CD14-positive monocyte (primary cell): ENCODE measurements around the gene WWOX. TPM values are rescaled to one million over a fixed set of nuclear protein-coding genes. Genes with fewer than 3 reads are reported as not detected.

ENCODE experiments used
- DNase-seq, 3 donors: peaks; one replicate each; pipeline ENCODE4 v3.0.0-alpha.2; 2011 to 2022
- H2AFZ ChIP-seq: 2 replicates; pipeline ENCODE4 v1.6.0; 2012; ENCODE audit warnings: mild to moderate bottlenecking, low read depth, low read length, inconsistent platforms; ENCODE audit not compliant: insufficient read depth, poor library complexity, severe bottlenecking
- H3K27ac ChIP-seq, 2 donors: 1 replicate in 1 of 2; 2 replicates in 1 of 2; pipeline ENCODE4 v1.5.1; 2012 to 2013; ENCODE audit warnings: low read length in 2 of 2, control low read depth in 1 of 2, inconsistent platforms in 1 of 2, low read depth in 1 of 2, mild to moderate bottlenecking in 1 of 2
- H3K27me3 ChIP-seq, 2 donors: one replicate each; pipeline versions ENCODE4 v1.6.0 to v1.6.1; 2011 to 2013; ENCODE audit warnings: low read length in 2 of 2; ENCODE audit not compliant: control insufficient read depth in 2 of 2, insufficient read depth in 2 of 2
- H3K36me3 ChIP-seq, 2 donors: replicated peaks in 1 of 2; 1 replicate in 1 of 2; 2 replicates in 1 of 2; pipeline versions ENCODE4 v1.5.1 to v1.6.1; 2012 to 2013; ENCODE audit warnings: low read length in 2 of 2, control low read depth in 1 of 2, inconsistent platforms in 1 of 2, mild to moderate bottlenecking in 1 of 2; ENCODE audit not compliant: insufficient read depth in 2 of 2, control insufficient read depth in 1 of 2
- H3K4me1 ChIP-seq, 2 donors: 1 replicate in 1 of 2; 2 replicates in 1 of 2; pipeline versions ENCODE4 v1.5.1 to v1.6.1; 2012 to 2013; ENCODE audit warnings: low read length in 2 of 2, control low read depth in 1 of 2, inconsistent platforms in 1 of 2, mild to moderate bottlenecking in 1 of 2, moderate library complexity in 1 of 2; ENCODE audit not compliant: insufficient read depth in 2 of 2, control insufficient read depth in 1 of 2
- H3K4me2 ChIP-seq: replicated peaks from 2 replicates; pipeline ENCODE3; 2012; ENCODE audit warnings: low read length, moderate library complexity, mild to moderate bottlenecking; ENCODE audit not compliant: poor library complexity, severe bottlenecking; ENCODE audit errors: extremely low read depth
- H3K4me3 ChIP-seq, 3 experiments: fragments of 200-600 bp in 1 of 3; sonication (generic) in 1 of 3; replicated peaks in 1 of 3; 1 replicate in 2 of 3; 2 replicates in 1 of 3; pipeline ENCODE4 v1.5.1; 2011 to 2013; ENCODE audit warnings: low read length in 3 of 3, mild to moderate bottlenecking in 3 of 3, control low read depth in 2 of 3, low read depth in 2 of 3, inconsistent platforms in 1 of 3, moderate library complexity in 1 of 3
- H3K79me2 ChIP-seq: 2 replicates; pipeline ENCODE4 v1.6.0; 2012; ENCODE audit warnings: mild to moderate bottlenecking, control low read depth, inconsistent platforms, low read length, moderate library complexity; ENCODE audit not compliant: insufficient read depth
- H3K9ac ChIP-seq: 2 replicates; pipeline ENCODE4 v1.6.0; 2017; ENCODE audit warnings: low read length, mild to moderate bottlenecking; ENCODE audit not compliant: insufficient read depth, poor library complexity, severe bottlenecking
- H3K9me3 ChIP-seq, 2 donors: replicated peaks in 1 of 2; 1 replicate in 1 of 2; 2 replicates in 1 of 2; pipeline versions ENCODE4 v1.5.1 to v1.6.1; 2012 to 2013; ENCODE audit warnings: low read length in 2 of 2, control low read depth in 1 of 2; ENCODE audit not compliant: control insufficient read depth in 1 of 2, insufficient read depth in 1 of 2
- H4K20me1 ChIP-seq: 2 replicates; pipeline ENCODE4 v1.6.0; 2012; ENCODE audit warnings: mild to moderate bottlenecking, low read length, control low read depth, moderate library complexity; ENCODE audit not compliant: insufficient read depth
- H3K27ac Mint-ChIP-seq, 7 donors: one replicate each; pipeline ENCODE4 v1.8.0; 2020; ENCODE audit warnings: mild to moderate bottlenecking in 7 of 7, mixed read lengths in 7 of 7, moderate library complexity in 6 of 7, inconsistent platforms in 2 of 7
- H3K27me3 Mint-ChIP-seq, 3 donors: one replicate each; pipeline ENCODE4 v1.8.0; 2021 to 2022; ENCODE audit warnings: low read depth in 3 of 3, mild to moderate bottlenecking in 3 of 3, mixed read lengths in 3 of 3, moderate library complexity in 3 of 3, inconsistent platforms in 1 of 3
- H3K36me3 Mint-ChIP-seq, 2 donors: one replicate each; pipeline ENCODE4 v1.8.0; 2020; ENCODE audit warnings: mixed read lengths in 2 of 2, inconsistent platforms in 1 of 2, mild to moderate bottlenecking in 1 of 2
- H3K4me1 Mint-ChIP-seq: one replicate; pipeline ENCODE4 v1.8.0; 2020; ENCODE audit warnings: mild to moderate bottlenecking, mixed read lengths
- H3K4me3 Mint-ChIP-seq, 2 donors: one replicate each; pipeline ENCODE4 v1.8.0; 2020; ENCODE audit warnings: mild to moderate bottlenecking in 2 of 2, mixed read lengths in 2 of 2, moderate library complexity in 1 of 2
- H3K9me3 Mint-ChIP-seq, 7 donors: one replicate each; pipeline ENCODE4 v1.8.0; 2020 to 2022; ENCODE audit warnings: mixed read lengths in 7 of 7, mild to moderate bottlenecking in 6 of 7, moderate library complexity in 6 of 7, inconsistent platforms in 2 of 7
- WGBS: methylation state at CpG from one replicate; pipeline ENCODE4 v1.1.5; 2013; ENCODE audit warnings: missing lambda C conversion rate; ENCODE audit not compliant: insufficient coverage; 5-methylcytosine and 5-hydroxymethylcytosine counted together
- intact Hi-C, 2 donors: fragments of 100-400 bp; cut with micrococcal nuclease; formaldehyde crosslinking; loops; one replicate each; pipeline versions ENCODE4 v1.15.0 to v1.15.1; 2023
- polyA plus RNA-seq, 3 donors: library from polyadenylated mRNA; depleted of rRNA in 1 of 3; unstranded in 2 of 3; stranded (reverse) in 1 of 3; fragments of 300-500 nt in 2 of 3; fragments of >200 nt in 1 of 3; fragmentation: Illumina TruSeq in 2 of 3; gene quantifications; 1 replicate in 2 of 3; 2 replicates in 1 of 3; pipeline ENCODE4 v1.2.3, GENCODE V29; 2012 to 2021
- TF ChIP-seq, protein P1 (sequence below): fragments of 200-600 bp; IDR thresholded peaks from one replicate; pipeline ENCODE4 v1.8.0; 2022; ENCODE audit warnings: antibody characterized with exemption, mild to moderate bottlenecking

The WWOX gene
- polyA plus RNA-seq, 3 donors, result 4.0 to 7.0 (median 6.3) TPM

DNA sequence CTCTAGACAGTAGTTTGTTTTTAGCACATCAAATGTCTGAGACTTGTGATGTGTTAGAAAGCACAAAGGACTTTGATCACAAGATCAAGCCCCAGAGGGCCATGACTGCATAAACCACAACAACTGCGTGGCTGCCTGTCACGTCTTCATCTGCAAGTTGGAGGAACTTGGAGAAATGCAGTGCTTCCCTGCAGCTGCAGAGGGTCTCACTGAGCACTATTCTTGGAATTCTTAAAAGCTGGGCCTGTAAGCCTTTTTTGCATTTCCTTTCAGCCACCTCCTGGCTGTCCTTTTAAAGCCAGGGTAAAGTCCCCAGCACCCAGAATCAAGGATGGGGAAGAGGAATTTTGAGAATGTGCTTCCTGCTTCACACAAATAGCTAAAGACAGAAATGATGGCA lies 1069.8 kb downstream of the WWOX start:
- TF ChIP-seq, protein P1, sequence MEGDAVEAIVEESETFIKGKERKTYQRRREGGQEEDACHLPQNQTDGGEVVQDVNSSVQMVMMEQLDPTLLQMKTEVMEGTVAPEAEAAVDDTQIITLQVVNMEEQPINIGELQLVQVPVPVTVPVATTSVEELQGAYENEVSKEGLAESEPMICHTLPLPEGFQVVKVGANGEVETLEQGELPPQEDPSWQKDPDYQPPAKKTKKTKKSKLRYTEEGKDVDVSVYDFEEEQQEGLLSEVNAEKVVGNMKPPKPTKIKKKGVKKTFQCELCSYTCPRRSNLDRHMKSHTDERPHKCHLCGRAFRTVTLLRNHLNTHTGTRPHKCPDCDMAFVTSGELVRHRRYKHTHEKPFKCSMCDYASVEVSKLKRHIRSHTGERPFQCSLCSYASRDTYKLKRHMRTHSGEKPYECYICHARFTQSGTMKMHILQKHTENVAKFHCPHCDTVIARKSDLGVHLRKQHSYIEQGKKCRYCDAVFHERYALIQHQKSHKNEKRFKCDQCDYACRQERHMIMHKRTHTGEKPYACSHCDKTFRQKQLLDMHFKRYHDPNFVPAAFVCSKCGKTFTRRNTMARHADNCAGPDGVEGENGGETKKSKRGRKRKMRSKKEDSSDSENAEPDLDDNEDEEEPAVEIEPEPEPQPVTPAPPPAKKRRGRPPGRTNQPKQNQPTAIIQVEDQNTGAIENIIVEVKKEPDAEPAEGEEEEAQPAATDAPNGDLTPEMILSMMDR, result peak; percentile 9
- no peak overlapping the region for H3K4me3 Mint-ChIP-seq
- peak; percentile 59 to 86 (median 61) for DNase-seq
- WGBS, result 0% methylated on average over 2 of the region's 2 CpGs
- no peak overlapping the region for H3K4me3 ChIP-seq
- H3K27ac Mint-ChIP-seq, result peak overlapping the region in 3 of 7 donors; percentile 31 to 79 (median 45)
- no peaks in the 10 kb centered on the region for H3K27me3 ChIP-seq
- intact Hi-C loops, result no loop called here
- H3K9ac ChIP-seq, result no peak overlapping the region
- H3K9me3 ChIP-seq, result no peaks in the 10 kb centered on the region
- no peaks in the 10 kb centered on the region for H3K79me2 ChIP-seq
- H3K27me3 Mint-ChIP-seq, result no peaks in the 10 kb centered on the region
- H3K4me2 ChIP-seq, result no peak overlapping the region
- H3K9me3 Mint-ChIP-seq, result peaks cover 0 to 5% (median 1%) of the 10 kb centered on the region in 7 donors
- peak overlapping the region in 1 of 2 donors; percentile 66 for H3K27ac ChIP-seq
- H3K36me3 Mint-ChIP-seq, result no peaks in the 10 kb centered on the region
- H3K4me1 Mint-ChIP-seq, result peaks cover 35% of the 10 kb centered on the region
- no peaks in the 10 kb centered on the region for H4K20me1 ChIP-seq
- H2AFZ ChIP-seq, result no peak overlapping the region
- H3K36me3 ChIP-seq, result no peaks in the 10 kb centered on the region
- peaks cover 37 to 38% of the 10 kb centered on the region in 2 donors for H3K4me1 ChIP-seq

DNA sequence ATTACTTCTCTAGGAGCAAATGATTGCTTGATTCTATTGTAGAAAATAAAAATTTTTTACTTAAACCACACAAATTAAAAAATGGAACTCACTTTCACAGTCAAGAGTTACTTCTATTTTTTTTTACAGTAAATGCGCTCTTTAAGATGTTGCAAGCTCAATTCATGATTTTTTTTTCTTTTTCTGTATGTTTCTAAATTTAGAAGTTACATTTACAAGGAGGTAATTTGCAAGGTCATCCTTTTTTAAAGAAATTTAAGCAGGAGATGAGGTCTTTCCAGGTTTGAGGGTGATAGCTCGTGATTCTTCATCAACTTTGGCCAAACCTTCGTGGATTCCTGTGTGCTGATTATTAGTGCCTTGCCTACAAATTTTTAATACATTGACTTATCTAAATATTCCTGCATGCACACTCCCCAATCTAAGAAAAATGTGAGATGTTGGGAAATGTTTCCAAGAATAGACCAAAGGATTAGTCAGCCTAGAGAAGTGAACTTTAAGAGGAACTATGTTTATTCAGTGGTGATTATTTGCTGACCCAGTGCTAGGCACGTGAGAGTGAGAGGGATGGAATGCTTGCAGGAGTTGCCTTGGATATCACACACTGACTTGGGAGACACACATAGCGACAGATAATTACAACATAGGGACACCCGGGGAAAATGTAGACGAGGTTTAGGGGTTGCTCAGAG lies 1071.2 kb downstream of the WWOX start:
- TF ChIP-seq, protein P1, result no peak
- peak overlapping the region; percentile 40 for H3K4me2 ChIP-seq
- Mint-ChIP-seq H3K27me3 (peaks cover 0 to 2% (median under 1%) of the 10 kb centered on the region in 3 donors), H3K4me3 (peak overlapping the region in 1 of 2 donors; percentile 41), H3K4me1 (peaks cover 30% of the 10 kb centered on the region), H3K36me3 (no peaks in the 10 kb centered on the region), H3K27ac (peak overlapping the region; percentile 66 to 93 (median 87)), H3K9me3 (peaks cover 0 to 9% (median 2%) of the 10 kb centered on the region in 7 donors)
- H3K4me3 ChIP-seq, result peak overlapping the region in 1 of 3 experiments; percentile 11
- no peaks in the 10 kb centered on the region for H3K79me2 ChIP-seq
- H4K20me1 ChIP-seq, result no peaks in the 10 kb centered on the region
- no peaks in the 10 kb centered on the region for H3K9me3 ChIP-seq
- DNase-seq, result peak; percentile 91 to 98 (median 91)
- H3K4me1 ChIP-seq, result peaks cover 32 to 33% of the 10 kb centered on the region in 2 donors
- H3K27me3 ChIP-seq, result no peaks in the 10 kb centered on the region
- peak overlapping the region in 1 of 2 donors; percentile 66 for H3K27ac ChIP-seq
- no peak overlapping the region for H3K9ac ChIP-seq
- H2AFZ ChIP-seq, result no peak overlapping the region
- 0% methylated on average over 1 of the region's 7 CpGs for WGBS
- intact Hi-C loops, result loop anchor here in 1 of 2 donors (2.0 kb wide), 1 partner anchor 78 kb away; no protein-coding TSS in a partner anchor
- H3K36me3 ChIP-seq, result no peaks in the 10 kb centered on the region
